WI38 (cell line): ENCODE measurements around the gene SSX2.
"Not testable (repeated sequence)": the region's sequence is repeated elsewhere in the genome, so short reads cannot be mapped to it uniquely, and the experiment has no call there.

Source experiments
- H3K4me3 ChIP-seq: 2 replicates; pipeline ENCODE4 v1.5.1; 2011; ENCODE audit warnings: low read depth, mild to moderate bottlenecking, control low read depth, low read length

SSX2 gene, protein sequence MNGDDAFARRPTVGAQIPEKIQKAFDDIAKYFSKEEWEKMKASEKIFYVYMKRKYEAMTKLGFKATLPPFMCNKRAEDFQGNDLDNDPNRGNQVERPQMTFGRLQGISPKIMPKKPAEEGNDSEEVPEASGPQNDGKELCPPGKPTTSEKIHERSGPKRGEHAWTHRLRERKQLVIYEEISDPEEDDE

DNA sequence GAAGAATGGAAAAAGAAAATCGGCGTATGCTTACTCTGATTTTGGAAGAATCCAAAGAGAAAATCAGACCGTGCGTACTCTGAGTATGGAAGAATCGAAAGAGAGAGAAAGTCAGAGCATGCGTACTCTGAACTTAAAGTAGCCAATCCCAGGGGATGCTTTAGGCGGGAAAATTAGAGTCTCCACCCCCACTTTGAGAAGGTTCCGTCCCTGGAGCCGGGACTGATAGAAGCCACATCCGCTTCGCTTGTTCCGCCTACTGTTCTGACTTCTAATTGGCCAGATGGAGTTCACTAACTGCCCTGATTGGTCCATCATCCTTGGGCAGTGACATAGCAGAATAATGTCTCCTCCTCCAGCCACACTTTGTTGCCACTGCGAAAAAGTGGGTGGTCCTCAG lies at the start of gene SSX2:
Gene SSX2, minus strand, starts transcription at position 101 of the 400 bp plus-strand sequence. CDS start 1,429 bp downstream, outside the sequence.
- H3K4me3 ChIP-seq, result not testable (repeated sequence)

DNA sequence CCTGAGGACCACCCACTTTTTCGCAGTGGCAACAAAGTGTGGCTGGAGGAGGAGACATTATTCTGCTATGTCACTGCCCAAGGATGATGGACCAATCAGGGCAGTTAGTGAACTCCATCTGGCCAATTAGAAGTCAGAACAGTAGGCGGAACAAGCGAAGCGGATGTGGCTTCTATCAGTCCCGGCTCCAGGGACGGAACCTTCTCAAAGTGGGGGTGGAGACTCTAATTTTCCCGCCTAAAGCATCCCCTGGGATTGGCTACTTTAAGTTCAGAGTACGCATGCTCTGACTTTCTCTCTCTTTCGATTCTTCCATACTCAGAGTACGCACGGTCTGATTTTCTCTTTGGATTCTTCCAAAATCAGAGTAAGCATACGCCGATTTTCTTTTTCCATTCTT lies 44.0 kb upstream of the SSX2 start, which contains the start of gene SSX2B:
Gene SSX2B, plus strand, starts transcription at position 301 of the 400 bp plus-strand sequence. CDS start 1,429 bp downstream, outside the sequence.
- not testable (repeated sequence) for H3K4me3 ChIP-seq

DNA sequence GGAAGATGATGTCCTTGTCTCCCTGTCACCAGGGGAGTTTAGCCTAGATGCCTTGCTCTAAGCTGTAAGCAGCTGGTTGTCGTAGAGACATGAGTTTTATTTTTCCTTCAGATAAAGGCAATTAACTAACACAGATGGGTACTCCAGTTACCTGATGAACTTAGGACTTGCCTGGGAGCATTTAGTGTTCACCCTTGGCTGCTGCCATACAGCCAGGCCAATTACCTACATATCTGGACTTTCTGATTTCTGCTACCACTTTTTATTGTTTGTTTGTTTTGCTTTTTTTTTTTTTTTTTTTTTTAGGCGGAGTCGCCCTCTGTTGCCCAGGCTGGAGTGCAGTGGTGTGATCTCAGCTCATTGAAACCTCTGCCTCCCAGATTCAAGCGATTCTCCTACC lies 14.9 kb downstream of the SSX2 start:
- not testable (repeated sequence) for H3K4me3 ChIP-seq

DNA sequence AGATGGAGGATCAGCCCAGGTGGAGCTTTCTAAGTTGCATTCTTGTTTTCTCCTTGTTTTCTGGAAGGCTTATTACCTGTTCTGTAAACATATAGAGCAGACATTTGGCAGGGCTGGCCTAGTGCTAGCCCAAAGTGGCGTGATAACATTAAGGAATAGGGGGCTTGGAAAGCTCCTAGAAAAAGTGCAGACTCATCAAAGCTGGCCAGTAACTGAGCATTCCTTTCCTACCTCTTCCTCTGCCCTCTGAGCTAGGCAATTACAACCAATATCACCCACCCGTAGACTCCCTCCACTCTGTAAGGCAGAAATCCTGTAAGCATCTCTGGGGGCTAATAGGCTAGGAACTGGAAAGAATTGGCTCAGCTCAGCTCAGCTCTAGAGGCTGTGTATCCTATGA lies 44.8 kb downstream of the SSX2 start:
- not testable (repeated sequence) for H3K4me3 ChIP-seq

DNA sequence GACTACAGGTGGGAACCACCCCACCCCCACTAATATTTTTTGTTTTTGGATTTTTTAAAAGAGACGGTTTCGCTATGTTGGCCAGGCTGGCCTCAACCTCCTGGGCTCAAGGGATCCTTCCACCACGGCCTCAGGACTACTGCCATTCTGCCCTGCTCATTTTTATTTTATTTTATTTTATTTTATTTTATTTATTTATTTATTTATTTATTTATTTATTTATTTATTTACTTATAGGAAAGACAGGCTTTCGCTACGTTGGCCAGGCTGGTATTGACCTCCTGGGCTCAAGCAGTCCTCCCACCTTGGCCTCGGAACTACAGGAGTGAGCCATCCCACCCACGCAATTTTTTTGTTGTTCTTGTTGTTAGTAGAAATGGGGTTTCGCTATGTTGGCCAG lies 51.5 kb downstream of the SSX2 start:
- H3K4me3 ChIP-seq, result not testable (repeated sequence)

DNA sequence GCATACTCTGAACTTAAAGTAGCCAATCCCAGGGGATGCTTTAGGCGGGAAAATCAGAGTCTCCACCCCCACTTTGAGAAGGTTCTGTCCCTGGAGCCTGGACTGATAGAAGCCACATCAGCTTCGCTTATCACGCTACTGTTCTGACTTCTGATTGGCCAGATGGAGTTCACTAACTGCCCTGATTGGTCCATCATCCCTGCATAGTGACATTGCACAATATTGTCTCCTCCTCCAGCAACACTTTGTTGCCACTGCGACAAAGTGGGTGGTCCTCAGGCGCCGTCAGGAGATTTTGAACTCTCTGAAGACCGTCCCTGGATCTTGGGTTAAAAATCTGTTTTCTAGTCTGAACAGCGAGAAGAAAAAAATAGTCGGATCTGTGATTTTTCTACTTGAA lies 52.2 kb downstream of the SSX2 start, which contains the start of gene SSX7:
Gene SSX7, minus strand, starts transcription at position 101 of the 400 bp plus-strand sequence. CDS start 1,428 bp downstream, outside the sequence.
- not testable (repeated sequence) for H3K4me3 ChIP-seq

DNA sequence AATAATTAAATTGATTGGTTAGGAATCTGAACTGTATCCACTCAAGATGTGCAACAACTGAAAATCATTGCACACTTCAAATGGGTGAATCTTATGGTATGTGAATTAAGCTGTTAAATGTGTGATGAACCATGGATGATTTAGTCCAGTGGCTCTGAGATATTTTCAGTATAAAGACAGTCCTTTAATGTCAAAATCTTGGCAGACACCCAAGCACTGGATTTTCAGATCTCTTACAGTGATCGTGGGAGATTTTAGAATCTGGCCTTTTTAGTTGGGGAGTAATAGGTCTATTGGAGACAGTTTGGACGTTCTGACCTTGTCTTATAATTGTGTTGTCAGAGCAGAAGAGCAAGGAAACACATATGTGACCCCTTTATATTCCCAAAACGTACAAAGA lies 56.3 kb downstream of the SSX2 start:
- H3K4me3 ChIP-seq, result not testable (repeated sequence)

DNA sequence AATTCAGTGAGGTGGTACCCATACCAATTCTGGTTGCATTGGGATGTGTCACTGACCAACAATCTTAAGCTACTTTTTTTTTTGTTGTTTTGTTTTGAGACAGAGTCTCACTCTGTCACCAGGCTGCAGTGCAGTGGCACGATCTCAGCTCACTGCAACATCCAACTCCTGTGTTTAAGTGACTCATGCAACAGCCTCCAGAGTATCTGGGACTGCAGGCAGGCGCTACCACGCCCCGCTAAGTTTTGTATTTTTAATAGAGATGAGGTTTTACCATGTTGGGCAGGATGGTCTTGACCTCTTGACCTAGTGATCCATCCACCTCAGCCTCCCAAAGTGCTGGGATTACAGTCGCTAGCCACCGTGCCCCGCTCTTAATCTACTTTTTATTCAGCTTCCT lies 58.0 kb downstream of the SSX2 start:
- H3K4me3 ChIP-seq, result not testable (repeated sequence)
